HG03039 (cell line): ENCODE measurements around the gene CDC25B.
A peak's percentile ranks its signal among the peaks of the same experiment; 100 is the strongest.
"Not testable (repeated sequence)": the region's sequence is repeated elsewhere in the genome, so short reads cannot be mapped to it uniquely, and the experiment has no call there.

Source experiments
- ATAC-seq: cut with Tn5 transposase; IDR thresholded peaks from one replicate; pipeline ENCODE4 v1.9.1; 2021; ENCODE audit warnings: mild to moderate bottlenecking, moderate library complexity; ENCODE audit not compliant: unreplicated experiment

Gene CDC25B

GRCh38 chr20:3821996-3822395 is 25.9 kb downstream of the CDC25B start:
- no peak for ATAC-seq

GRCh38 chr20:3823881-3824280 is 27.8 kb downstream of the CDC25B start:
- no peak for ATAC-seq

- no peak for ATAC-seq
Observed at GRCh38 chr20:3825526-3825925, 29.4 kb downstream of the CDC25B start.

- ATAC-seq: no peak
Observed at GRCh38 chr20:3826420-3826819, 30.3 kb downstream of the CDC25B start.

GRCh38 chr20:3828798-3829197 is 32.7 kb downstream of the CDC25B start:
- no peak for ATAC-seq

- ATAC-seq: not testable (repeated sequence)
Observed at GRCh38 chr20:3829891-3830290, 33.8 kb downstream of the CDC25B start.

- no peak for ATAC-seq
Observed at GRCh38 chr20:3836132-3836531, 40.0 kb downstream of the CDC25B start.

- no peak for ATAC-seq
Observed at GRCh38 chr20:3839328-3839727, 43.2 kb downstream of the CDC25B start.

- ATAC-seq: not testable (repeated sequence)
Observed at GRCh38 chr20:3840201-3840600, 44.1 kb downstream of the CDC25B start.

GRCh38 chr20:3842348-3842930 is 46.3 kb downstream of the CDC25B start:
- no peak for ATAC-seq

GRCh38 chr20:3843490-3843889 is 47.4 kb downstream of the CDC25B start:
- ATAC-seq: no peak

- not testable (repeated sequence) for ATAC-seq
Observed at GRCh38 chr20:3843990-3844619, 48.0 kb downstream of the CDC25B start.

- ATAC-seq: no peak
Observed at GRCh38 chr20:3846378-3846739, 50.2 kb downstream of the CDC25B start.

- peak; percentile 79 for ATAC-seq
Observed at GRCh38 chr20:3846740-3847428, 50.8 kb downstream of the CDC25B start, which contains the start of gene MAVS. Gene MAVS (plus strand): TSS chr20:3846834. CDS start chr20:3854625, 7,791 bp downstream.

GRCh38 chr20:3847429-3847940 is 51.4 kb downstream of the CDC25B start:
- no peak for ATAC-seq

GRCh38 chr20:3848565-3848964 is 52.5 kb downstream of the CDC25B start:
- no peak for ATAC-seq

- ATAC-seq: no peak
Observed at GRCh38 chr20:3854462-3854871, 58.4 kb downstream of the CDC25B start.
